Astrocyte of the hippocampus (primary cell): Measurements from ENCODE around the gene FGD4.
"Not testable (repeated sequence)": the region's sequence is repeated elsewhere in the genome, so short reads cannot be mapped to it uniquely, and the experiment has no call there.

Experiments
- DNase-seq: peaks from one replicate; pipeline ENCODE4 v3.0.0; 2011; ENCODE audit warnings: low read depth, low spot score

Gene FGD4

GRCh38 chr12:32560520-32560919, 161.2 kb downstream of the FGD4 start:
- no peak for DNase-seq

DNA sequence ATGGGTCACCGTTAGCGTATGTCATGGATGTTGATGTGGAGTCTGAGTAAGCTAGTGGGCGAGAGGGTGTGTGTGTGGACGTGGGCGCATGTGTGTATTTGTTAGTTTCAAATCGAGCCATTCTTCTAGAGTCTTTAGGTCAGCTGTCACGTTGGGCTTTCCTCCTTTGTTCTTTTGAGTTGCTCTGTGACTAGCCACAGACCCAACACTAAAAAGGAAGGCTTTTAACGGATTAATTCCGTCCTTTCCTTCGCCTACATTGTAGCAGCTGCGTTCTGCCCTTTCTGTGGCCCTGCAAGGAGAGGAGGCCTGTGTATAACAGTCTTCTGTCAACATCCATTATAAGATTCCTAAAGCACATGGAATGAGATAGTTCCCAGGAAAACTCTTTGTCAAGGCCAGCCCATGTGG, 162.6 kb downstream of the FGD4 start:
- DNase-seq: no peak

GRCh38 chr12:32562413-32562812, 163.1 kb downstream of the FGD4 start:
- DNase-seq: not testable (repeated sequence)

DNA sequence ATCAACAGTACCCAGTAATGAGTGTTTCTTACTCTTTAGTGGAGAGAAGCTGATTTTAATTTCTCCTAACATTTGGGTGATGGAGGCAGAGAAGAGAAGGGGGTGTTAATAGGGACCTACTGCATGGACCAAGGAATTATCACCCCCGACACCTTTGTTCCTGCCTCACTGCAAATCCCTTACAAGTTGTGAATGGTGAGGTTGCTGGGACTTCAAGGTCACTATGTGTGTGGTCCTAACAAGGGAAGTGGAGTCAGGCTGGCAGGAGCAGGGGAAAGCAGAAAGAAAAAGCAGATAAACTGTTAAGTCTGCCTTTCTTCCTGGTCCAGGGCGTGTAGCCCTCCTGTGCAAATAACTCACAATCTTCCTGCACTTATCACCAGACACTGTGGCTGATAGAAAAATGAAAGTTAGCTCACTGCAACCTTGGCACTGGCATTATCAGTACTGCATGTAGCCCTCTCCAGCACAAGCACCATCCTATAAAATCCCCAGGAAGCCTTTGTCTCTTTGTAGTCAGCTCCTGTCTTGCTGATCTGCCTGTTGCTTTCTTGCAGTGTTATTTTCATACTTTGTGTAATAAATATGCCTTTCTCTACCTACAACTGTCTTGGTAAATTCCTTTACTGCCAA, 167.4 kb downstream of the FGD4 start:
- peak; percentile 38 for DNase-seq

GRCh38 chr12:32567296-32567674, 167.9 kb downstream of the FGD4 start:
- no peak for DNase-seq

- peak; percentile 84 for DNase-seq
Measured at GRCh38 chr12:32568228-32568627, 168.9 kb downstream of the FGD4 start.

GRCh38 chr12:32569259-32569658, 169.9 kb downstream of the FGD4 start:
- peak; percentile 22 for DNase-seq

DNA sequence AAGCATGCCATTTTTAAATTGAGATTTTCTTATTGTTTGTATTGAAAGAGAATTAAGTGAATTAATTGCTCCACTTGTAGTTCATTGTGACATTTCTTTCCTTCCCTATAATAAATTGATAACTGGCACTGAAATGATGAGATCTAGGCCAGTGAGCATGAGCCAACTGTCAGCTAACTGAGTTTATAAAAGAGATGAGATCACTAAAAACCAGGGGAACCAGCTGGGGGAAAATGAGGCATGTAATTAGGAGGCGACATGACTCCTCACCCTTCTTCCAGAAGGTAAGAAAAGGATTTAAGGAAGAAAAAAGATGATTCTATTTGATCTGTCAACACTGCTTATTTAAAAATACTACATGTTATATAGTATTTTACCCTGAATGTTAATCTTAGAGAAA, 175.2 kb downstream of the FGD4 start:
- no peak for DNase-seq

- no peak for DNase-seq
Measured at GRCh38 chr12:32577328-32577727, 178.0 kb downstream of the FGD4 start.

GRCh38 chr12:32583534-32583933, 184.2 kb downstream of the FGD4 start:
- peak; percentile 41 for DNase-seq

- DNase-seq: no peak
Measured at GRCh38 chr12:32585680-32586079, 186.3 kb downstream of the FGD4 start.

GRCh38 chr12:32586390-32586789, 187.0 kb downstream of the FGD4 start:
- DNase-seq: peak; percentile 33

GRCh38 chr12:32587581-32588495, 188.5 kb downstream of the FGD4 start:
- no peak for DNase-seq

- no peak for DNase-seq
Measured at GRCh38 chr12:32588604-32589003, 189.2 kb downstream of the FGD4 start.

DNA sequence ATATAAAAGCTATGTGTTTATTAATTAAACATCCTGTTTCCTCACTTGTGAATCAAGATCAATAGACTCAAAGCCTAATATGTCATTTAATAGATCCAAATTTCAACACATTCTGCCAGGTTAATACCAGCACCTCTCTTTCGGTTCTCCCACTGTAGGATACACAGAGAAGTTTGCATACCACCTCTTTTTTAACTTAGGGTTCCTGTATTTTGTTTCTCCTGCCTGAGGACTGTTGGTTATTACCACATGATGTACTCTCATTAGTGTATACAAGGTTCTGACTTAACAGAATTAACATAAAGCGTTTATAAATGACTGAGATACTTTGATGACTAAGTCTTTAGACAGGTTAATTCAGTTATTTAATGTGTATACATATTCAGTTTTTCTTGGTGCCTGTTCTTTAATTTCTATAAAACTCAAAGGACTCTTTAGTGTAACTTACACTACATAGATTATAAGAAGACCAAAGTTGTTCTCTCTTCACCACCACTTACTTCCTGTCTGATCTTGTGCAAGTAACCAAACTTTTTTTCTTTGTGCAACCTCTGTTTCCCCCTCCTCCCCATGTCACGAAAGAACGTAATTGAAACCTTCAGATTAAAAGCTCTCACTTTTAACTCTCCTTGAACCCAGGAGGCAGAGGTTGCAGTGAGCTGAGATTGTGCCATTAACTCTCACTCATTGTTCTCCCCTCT, 190.0 kb downstream of the FGD4 start:
- DNase-seq: no peak

DNA sequence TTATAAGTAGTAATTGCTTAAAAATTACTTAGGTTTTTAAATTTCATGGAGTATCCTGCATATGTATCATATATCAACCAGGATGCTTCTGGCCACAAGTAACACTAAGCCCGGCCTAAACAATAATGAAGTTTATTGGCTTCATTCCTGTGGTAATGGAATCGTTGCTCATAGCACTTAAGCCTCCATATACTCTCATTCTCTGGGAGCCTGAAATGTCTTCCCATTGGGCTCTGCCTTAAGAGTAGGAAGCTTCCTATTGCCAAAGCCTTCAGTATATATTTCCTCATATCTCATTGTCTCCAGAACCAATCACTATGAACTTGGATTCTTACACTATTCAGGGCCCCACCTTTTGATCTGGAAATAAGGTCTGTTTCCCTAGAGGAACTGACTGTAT, 195.9 kb downstream of the FGD4 start:
- peak; percentile 46 for DNase-seq

DNA sequence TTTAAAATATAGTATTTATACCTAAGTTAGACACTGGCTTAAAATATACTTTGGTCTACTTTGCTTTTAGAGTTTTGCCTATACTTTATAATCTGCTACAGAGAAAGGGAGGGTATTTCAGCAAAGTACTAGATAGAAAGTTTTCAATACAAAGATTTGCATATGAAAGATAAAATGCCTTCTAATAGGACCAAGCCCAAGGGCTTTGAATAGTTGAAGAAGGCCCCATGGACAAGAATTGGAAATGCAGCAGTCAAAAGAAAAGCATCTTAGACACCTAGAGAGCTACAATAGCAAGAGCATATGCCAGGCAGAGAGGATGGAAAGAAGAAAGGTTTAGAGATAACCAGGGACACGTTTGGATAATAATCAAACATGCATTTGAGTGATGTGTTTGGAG, 196.7 kb downstream of the FGD4 start:
- DNase-seq: no peak

GRCh38 chr12:32598688-32599087, 199.3 kb downstream of the FGD4 start:
- DNase-seq: no peak

DNA sequence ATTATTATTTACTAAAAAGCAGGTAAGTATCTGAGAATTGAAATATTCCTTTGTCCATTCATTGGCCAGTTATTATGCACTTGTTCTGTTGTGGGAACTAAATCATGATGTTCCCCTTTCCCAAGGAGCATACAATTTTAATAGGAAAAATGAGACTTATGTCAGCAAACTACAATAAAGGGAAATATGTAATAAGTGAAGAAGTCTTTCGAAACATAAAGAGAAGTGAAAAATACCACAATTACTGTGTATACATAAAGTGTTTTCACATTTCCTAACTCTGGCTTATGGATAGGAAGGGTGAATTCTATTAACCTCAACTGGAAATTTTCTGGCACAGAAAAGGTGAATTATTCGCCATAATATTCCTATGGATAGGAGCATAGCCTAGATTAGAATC, 201.3 kb downstream of the FGD4 start:
- DNase-seq: no peak

- no peak for DNase-seq
Measured at GRCh38 chr12:32603071-32603470, 203.7 kb downstream of the FGD4 start.

DNA sequence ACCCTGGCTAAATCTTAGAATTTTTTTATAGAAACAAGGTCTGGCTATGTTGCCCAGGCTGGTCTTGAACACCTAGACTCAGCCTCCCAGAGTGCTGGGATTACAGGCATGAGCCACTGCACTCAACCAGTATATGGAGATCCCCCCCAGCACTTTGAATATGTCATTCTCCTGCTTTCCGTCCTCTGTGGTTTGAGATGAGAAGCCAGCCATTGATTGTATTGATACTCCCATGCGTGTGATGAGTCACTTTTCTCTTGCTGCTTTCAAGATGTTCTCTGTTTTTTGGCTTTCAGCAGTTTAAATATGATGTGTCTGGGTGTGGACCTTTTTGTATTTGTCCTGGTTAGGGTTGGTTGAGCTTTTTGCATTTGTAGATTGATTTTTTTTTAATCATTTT, 204.5 kb downstream of the FGD4 start:
- peak; percentile 24 for DNase-seq

DNA sequence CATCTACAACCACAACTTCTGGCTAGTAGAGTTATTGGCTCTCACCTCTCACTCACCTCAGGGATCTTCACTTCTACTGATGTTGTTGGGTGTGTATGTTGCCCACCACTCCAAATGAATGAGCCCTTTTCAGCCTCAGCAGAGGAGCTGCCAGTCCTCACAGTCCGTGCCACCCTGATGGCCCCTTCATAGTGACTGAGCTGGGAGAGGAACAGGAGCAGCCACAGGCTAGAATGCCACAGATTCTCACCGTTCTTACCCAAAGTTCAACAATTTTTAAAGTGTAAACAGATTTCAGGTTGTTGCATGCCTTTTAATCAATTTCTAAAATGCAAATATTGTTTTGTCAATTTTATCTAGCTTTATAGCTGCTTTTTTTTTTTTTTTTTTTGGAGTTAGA, 205.2 kb downstream of the FGD4 start:
- no peak for DNase-seq
